HG03460 (cell line): ENCODE results near the gene PRF1.

Experiments
- ATAC-seq: cut with Tn5 transposase; IDR thresholded peaks from one replicate; pipeline ENCODE4 v1.9.1; 2021; ENCODE audit not compliant: unreplicated experiment

PRF1 gene

GRCh38 chr10:70578371-70578947 is 24.1 kb downstream of the PRF1 start:
- ATAC-seq: peak; percentile 58

DNA sequence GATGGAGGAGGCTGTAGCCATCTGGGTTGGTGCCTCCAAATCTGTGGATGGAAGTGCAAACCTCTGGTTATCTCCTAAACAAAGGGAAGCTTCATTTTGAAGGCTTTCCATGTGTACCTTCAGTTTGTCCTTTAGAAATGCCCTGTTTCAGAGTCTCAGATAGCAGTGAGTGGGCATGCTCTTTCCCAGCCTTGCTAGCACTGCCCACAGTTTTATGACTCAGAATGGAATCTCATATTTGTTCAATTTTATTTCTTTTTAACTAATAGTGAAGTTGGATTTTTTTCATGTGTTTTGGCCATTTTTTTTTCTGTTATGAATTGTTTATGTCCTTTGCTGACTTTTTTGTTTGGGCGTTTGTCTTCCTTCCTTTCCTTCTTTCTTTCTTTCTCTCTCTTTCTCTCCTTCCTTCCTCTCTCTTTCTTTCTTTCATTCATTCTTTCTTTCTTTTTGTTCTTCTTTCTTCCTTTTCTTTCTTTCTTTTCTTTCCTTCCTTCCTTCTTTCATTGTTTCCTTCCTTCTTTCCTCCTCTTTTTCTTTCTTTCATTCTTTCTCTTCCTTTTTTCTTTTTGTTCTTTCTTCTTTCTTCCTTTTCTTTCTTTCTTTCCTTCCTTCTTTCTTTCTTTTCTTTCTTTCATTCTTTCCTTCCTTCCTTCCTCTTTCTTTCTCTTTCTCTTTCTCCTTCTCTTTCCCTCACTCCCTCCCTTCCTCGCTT is 25.6 kb downstream of the PRF1 start:
- no peak for ATAC-seq

DNA sequence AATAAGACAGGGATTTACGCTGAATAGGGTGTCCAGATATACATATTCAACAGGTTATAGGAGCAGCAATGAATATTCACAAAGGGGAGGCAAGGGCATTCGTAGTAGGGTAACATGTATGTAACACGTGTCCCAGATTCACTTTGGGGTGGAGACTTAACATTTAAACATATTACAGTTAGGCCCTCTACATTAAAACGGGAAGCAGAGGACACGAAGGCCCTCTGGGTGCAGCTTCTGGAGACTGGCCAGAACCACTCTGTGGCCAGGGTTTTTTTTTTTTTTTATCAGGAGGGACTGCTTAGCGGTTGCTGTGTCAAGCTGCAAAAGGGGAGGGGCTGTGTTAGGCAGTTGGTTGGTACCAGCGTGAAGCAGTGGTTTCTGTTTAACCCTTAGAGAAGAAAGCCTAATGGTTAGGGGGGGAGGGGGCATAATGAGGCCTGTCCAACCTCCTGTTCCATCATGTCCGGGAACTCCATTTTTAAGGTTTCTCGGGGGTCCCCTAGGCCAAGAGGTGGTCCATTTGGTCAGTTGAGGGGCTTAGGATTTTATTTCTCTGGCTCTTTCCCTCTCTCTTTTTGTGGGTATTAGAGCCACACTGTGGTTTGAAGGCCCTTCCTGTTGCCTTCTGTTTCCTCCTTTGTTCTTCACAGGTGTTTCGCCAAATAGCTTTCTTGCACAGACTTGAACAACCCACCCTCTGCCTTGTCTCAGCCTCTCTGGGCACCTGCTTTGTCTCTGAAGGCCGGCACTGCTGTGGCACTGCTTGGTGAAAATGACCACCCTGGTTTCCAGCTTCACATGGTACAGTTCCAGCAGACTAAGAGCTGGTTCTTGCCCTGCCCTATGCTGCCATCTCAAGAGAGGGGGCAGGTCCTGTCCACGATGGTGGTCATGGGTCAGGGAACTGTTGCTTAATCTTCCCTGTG is 26.4 kb downstream of the PRF1 start:
- ATAC-seq: peak; percentile 57

DNA sequence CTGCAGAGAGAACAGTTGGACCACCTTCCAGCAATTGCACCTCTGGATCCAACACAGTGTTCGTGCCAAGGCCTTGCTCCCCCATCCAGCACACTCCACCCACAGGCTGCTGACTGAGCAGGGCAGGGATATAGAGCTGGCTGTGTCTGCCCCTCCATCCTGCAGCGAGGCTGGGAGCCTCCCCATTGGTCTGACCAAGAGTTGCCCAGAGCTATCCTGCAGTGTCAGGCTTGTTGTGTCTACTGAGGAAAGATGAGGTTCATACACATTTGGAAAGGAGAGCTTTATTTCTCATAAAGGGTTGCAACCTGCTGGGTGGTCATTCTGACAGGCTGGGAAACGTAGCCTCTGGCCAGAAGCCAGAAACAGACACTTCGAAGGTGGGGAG is 27.1 kb downstream of the PRF1 start:
- no peak for ATAC-seq

DNA sequence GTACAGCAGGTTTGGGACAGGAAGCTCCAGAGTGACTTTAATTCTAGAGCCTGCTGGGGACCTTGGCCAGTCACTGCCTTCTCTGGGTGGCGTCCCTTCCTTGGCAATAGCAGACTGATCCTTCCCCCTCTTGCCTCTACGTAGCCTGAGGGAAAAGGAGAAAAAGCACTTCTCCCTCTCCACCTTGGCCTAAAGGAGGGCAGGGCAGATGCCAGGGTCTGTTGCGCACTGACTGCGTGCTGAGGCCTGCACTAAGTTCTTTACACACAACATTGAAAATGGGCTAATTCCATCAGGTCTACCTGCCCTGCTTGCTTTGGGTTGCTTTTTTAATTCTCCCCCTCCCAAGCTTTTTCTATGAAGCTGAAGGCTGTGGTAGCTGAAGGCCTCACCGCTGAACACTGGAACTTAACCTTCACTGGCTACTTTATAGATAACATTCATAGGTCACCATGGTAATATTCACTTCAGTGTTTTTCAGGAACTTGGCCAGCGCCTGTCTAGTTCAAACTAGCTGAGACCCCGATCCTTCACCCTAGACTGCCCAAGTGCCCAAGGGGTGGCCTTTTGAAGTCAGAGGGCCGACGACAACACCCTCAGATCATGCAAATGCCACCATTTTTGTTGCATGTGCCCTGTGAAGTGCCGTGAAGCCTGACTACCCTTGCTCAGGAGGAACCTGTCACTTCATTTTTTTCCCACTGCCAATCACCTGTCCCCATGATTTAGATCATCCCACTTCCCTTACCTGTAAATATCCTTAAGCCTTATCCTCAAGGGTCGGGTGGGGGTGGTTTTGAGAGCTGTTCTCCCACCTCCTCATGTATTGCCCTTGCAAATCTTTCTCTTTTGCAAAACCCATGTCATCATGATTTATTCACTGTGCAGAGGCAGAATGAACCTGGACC is 28.7 kb downstream of the PRF1 start:
- ATAC-seq: no peak

GRCh38 chr10:70571636-70572439 is 30.7 kb downstream of the PRF1 start:
- ATAC-seq: no peak

GRCh38 chr10:70571236-70571635 is 31.3 kb downstream of the PRF1 start:
- no peak for ATAC-seq

DNA sequence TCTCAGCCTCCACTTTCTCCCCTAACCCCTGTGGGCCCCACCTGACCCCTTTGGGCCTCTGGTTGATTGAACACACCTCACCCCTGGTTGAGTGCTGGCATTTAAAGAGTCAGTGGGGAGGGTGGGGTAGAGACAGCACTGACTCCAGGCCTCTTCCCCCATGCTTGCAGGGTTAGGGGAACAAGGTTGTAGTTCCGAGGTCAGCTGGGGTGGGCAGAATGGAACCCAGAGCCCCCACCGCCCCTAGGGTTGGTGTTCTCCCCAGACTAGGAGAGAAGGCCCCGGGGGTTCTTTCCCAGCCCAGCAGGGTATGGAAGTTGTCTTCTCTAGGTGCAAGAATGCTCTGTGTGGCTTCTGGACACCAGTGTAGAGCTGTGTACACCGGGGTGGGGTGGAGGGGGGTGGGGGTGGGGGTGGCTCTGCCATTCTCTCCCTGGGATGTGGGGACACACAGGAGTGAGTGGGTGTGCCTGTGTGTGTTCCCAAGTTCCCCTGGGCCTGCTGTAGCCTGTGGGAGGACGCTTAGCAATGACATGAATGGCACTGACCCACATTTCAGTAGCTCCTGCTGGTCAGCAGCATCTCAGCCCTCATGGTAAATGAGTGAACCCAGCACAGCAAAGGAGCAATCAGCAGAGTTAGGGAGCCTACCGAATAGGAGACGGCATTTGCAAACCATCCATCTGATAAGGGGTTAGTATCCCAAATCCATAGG is 33.6 kb downstream of the PRF1 start:
- ATAC-seq: no peak

GRCh38 chr10:70568113-70568512 is 34.4 kb downstream of the PRF1 start:
- no peak for ATAC-seq

- no peak for ATAC-seq
Measured at GRCh38 chr10:70567603-70568002, 34.9 kb downstream of the PRF1 start.

GRCh38 chr10:70566515-70567290 is 35.8 kb downstream of the PRF1 start:
- no peak for ATAC-seq

GRCh38 chr10:70565556-70566514 is 36.7 kb downstream of the PRF1 start:
- ATAC-seq: no peak

- no peak for ATAC-seq
Measured at GRCh38 chr10:70564901-70565351, 37.6 kb downstream of the PRF1 start.

DNA sequence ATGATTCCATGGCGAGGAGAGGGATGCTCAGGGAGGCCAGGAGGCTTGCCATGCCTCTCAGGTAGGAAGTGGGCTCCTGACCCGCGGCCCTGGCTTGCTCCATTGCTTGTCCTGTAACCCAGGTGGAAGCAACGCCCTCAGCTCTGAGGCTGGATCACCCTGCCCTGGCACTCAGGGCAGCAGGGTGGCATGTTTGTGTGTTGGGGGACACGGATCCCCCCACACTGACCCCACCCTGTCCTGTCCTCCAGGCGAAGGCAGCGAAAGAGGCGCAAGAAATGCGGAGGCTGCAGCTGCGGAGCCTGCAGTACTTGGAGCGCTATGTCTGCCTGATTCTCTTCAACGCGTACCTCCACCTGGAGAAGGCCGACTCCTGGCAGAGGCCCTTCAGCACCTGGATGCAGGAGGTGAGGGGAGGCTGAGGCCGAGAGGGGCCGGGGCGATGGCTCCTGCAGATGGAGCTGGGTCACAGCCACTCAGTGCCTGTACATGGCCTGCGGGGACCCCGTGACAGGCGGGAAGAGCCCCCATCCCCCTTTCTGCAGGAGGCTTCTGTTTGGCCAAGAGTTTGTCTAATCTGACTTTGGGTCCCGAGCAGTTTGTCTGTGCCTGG is 38.3 kb downstream of the PRF1 start:
- ATAC-seq: no peak

DNA sequence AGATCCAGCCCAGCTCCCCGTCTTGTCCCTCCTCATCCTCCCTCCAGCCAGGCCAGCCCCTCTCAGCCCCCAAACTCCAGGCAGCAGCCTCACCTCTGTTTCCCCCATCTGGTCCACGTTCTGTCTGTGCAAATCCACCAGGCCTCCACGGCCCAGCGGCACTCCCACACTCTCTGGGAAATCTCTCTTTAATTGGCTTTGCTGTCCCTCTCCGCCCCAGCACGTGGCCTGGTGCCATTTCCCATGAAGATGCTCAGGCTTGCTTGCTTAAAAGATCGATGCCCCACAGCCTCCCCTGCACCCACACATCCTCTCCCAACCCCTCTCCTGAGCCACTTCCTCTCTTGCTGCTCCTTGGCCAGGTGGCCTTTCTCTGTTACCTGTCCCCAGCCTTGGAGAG is 39.3 kb downstream of the PRF1 start:
- ATAC-seq: no peak

GRCh38 chr10:70562036-70562755 is 40.3 kb downstream of the PRF1 start:
- no peak for ATAC-seq
